Measurements from ENCODE around the gene CKAP4.

CKAP4 gene

GRCh38 chr12:106240821-106241220, 7.0 kb downstream of the CKAP4 start:
- DNase-seq (ENCODE audit: low read depth in 2 of 2) = no peak

- no peak for DNase-seq (ENCODE audit: low read depth in 2 of 2)
Measured at GRCh38 chr12:106239951-106240335, 7.9 kb downstream of the CKAP4 start.

- no peak for DNase-seq (ENCODE audit: low read depth in 2 of 2)
Measured at GRCh38 chr12:106239241-106239950, 8.4 kb downstream of the CKAP4 start.

GRCh38 chr12:106238146-106238545, 9.7 kb downstream of the CKAP4 start:
- DNase-seq (ENCODE audit: low read depth in 2 of 2) = no peak

- no peak for DNase-seq (ENCODE audit: low read depth in 2 of 2)
Measured at GRCh38 chr12:106235770-106236169, 12.1 kb downstream of the CKAP4 start.

GRCh38 chr12:106234449-106234848, 13.4 kb downstream of the CKAP4 start:
- DNase-seq (ENCODE audit: low read depth in 2 of 2) = no peak

GRCh38 chr12:106233011-106233410, 14.8 kb downstream of the CKAP4 start:
- no peak for DNase-seq (ENCODE audit: low read depth in 2 of 2)

- DNase-seq (ENCODE audit: low read depth in 2 of 2) = no peak
Measured at GRCh38 chr12:106229036-106229591, 18.7 kb downstream of the CKAP4 start.

GRCh38 chr12:106228320-106228710, 19.5 kb downstream of the CKAP4 start:
- DNase-seq (ENCODE audit: low read depth in 2 of 2) = no peak

- no peak for DNase-seq (ENCODE audit: low read depth in 2 of 2)
Measured at GRCh38 chr12:106227641-106228319, 20.0 kb downstream of the CKAP4 start.

GRCh38 chr12:106226884-106227640, 20.8 kb downstream of the CKAP4 start:
- no peak for DNase-seq (ENCODE audit: low read depth in 2 of 2)

GRCh38 chr12:106224355-106224706, 23.5 kb downstream of the CKAP4 start:
- DNase-seq (ENCODE audit: low read depth in 2 of 2) = no peak

GRCh38 chr12:106223485-106224354, 24.1 kb downstream of the CKAP4 start:
- DNase-seq (ENCODE audit: low read depth in 2 of 2) = peak in 1 of 2 donors; percentile 61

GRCh38 chr12:106220536-106220935, 27.3 kb downstream of the CKAP4 start:
- DNase-seq (ENCODE audit: low read depth in 2 of 2) = no peak

- no peak for DNase-seq (ENCODE audit: low read depth in 2 of 2)
Measured at GRCh38 chr12:106219043-106219442, 28.8 kb downstream of the CKAP4 start.

GRCh38 chr12:106217706-106218105, 30.1 kb downstream of the CKAP4 start:
- no peak for DNase-seq (ENCODE audit: low read depth in 2 of 2)

- DNase-seq (ENCODE audit: low read depth in 2 of 2) = no peak
Measured at GRCh38 chr12:106214571-106214970, 33.2 kb downstream of the CKAP4 start.

- DNase-seq (ENCODE audit: low read depth in 2 of 2) = no peak
Measured at GRCh38 chr12:106213662-106214061, 34.2 kb downstream of the CKAP4 start.

- DNase-seq (ENCODE audit: low read depth in 2 of 2) = no peak
Measured at GRCh38 chr12:106211973-106212372, 35.8 kb downstream of the CKAP4 start.

- DNase-seq (ENCODE audit: low read depth in 2 of 2) = no peak
Measured at GRCh38 chr12:106205208-106206069, 42.4 kb downstream of the CKAP4 start.

GRCh38 chr12:106204312-106204711, 43.5 kb downstream of the CKAP4 start:
- DNase-seq (ENCODE audit: low read depth in 2 of 2) = no peak
